NCI-H2171 treated with DMSO at 0.1 percent for 48 hours (cell line): Measurements from ENCODE around the gene HIF1A.
"Not testable (repeated sequence)": the region's sequence is repeated elsewhere in the genome, so short reads cannot be mapped to it uniquely, and the experiment has no call there.

Experiments used
- DNase-seq: peaks from one replicate; lab custom pipeline; 2025; lab: John Stamatoyannopoulos, UW

HIF1A gene

DNA sequence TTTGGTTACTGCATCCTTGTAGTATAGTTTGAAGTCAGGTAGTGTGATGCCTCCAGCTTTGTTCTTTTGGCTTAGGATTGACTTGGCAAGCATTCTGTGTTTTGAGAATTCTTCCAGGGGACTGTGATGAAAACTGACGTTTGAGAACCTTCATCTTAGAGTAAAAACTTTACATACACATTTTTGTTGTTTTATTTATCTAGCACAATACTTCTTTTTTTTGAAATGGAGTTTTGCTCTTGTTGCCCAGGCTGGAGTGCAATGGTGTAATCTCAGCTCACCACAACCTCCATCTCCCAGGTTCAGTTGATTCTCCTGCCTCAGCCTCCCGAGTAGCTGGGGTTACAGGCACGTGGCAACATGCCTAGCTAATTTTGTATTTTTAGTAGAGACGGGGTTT, 13.4 kb downstream of the HIF1A start:
- not testable (repeated sequence) for DNase-seq

DNA sequence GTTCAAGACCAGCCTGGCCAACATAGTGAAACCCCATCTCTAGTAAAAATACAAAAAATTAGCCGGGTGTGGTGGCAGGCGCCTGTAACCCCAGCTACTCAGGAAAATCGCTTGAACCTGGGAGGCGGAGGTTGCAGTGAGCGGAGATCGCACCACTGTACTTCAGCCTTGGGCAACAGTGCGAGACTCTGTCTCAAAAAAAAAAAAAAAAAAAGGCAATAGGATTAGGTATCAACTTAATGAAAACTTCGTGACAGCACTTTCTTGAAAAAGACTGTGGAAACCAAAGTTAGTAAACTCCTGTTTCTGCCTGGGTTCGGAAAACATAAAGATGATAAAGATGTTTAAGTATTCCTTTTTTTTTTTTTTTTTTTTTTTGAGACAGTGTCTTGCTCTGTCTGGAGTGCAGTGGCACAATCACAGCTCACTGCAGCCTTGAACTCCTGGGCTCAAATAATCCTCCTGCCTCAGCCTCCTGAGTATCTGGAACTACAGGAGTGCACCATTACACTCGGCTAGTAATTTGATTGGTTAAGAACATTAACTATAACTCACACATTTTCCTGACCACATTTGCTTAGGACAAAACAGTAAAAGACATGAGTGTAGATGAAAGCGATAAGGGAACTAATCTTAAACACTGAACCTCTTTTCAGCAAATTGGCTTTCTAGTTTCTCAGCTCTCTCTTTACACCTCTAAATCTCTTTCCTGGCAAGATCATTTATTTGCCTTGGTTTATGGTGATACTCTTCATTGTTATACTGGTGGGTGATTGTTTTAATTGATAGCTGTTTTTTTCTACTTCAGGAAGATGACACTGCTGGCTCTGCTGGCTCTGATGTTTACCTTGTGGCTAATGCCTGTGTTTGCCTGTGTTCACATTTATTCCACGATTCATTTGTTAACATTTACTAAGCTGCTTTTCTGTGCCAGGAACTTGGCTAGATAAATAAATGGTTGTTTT, 15.8 kb downstream of the HIF1A start:
- peak; percentile 19 for DNase-seq

DNA sequence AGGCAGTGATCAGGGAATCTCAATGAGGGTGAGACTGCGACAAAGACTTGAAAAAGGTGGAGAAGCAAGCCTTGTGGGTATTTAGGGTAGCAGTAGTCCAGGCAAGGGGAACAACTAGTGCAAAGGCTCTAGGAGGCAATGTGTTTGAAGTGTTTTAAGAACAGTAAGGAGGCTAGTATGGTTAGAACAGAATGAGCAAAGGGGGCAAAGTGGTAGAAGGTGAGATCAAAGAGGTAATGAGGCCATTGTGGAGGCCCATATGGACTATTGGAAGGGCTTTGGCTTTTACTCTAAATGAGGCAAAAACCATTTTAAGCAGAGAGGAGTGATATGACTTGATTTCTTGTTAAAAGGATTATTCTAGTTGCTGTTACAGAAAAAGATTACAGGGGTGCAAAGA, 16.8 kb downstream of the HIF1A start:
- DNase-seq: no peak

GRCh38 chr14:61713724-61714437, 18.6 kb downstream of the HIF1A start:
- no peak for DNase-seq

- no peak for DNase-seq
Observed at GRCh38 chr14:61716956-61717355, 21.6 kb downstream of the HIF1A start.

GRCh38 chr14:61718039-61718438, 22.7 kb downstream of the HIF1A start:
- DNase-seq: no peak

DNA sequence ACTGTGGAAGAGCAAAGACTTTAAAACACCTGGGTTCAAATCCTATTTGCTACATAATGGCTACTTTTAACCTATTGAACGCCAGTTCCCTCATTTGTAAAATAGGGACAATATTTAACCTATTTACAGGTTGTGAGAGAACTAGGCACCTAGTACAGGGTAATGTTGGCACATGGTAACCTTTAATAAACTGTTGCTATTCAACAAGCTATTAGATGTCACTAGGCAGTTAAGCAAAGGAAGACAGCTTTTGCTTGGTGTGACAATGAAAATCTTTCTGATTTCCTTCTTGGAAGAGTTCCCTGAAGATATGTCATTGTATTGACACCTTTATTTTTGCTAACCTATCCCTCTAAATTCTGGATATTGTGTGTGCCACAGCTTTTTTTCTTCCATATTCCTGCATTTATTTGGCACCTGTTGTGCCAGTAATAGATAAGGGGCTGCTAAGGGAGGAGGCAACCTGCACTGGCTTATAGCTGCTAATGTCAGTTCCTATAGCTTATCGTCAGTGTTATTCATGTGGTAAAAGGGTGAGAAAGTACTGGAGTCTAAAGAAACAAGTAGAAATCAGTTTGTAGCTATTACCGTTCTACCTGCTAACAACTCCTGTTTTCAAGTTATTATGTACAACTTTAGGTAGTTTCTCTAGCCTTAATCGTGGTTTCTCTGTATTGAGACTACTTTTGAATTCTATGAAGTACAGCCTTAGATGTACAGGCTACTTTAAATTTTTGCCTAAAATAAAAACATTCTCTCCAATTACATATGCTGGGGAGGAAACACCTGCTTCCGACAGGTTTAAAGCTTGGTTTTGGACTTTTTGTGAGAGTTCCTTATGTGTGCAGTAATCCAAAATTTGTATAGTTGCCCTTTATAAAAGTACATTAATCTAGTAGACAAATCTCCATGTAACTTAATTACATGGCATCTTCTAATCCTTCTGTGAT, 24.3 kb downstream of the HIF1A start:
- DNase-seq: no peak

DNA sequence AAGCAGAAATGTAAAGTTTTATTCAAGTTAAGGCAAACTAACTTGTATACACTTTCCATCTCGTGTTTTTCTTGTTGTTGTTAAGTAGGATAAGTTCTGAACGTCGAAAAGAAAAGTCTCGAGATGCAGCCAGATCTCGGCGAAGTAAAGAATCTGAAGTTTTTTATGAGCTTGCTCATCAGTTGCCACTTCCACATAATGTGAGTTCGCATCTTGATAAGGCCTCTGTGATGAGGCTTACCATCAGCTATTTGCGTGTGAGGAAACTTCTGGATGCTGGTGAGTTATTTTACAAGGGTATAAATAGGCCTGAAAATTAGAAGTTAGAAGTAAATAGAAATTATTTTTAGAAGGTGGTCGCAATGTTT, 25.0 kb downstream of the HIF1A start:
- DNase-seq: no peak

- DNase-seq: no peak
Observed at GRCh38 chr14:61720741-61721140, 25.4 kb downstream of the HIF1A start.

- no peak for DNase-seq
Observed at GRCh38 chr14:61724133-61724532, 28.8 kb downstream of the HIF1A start.

DNA sequence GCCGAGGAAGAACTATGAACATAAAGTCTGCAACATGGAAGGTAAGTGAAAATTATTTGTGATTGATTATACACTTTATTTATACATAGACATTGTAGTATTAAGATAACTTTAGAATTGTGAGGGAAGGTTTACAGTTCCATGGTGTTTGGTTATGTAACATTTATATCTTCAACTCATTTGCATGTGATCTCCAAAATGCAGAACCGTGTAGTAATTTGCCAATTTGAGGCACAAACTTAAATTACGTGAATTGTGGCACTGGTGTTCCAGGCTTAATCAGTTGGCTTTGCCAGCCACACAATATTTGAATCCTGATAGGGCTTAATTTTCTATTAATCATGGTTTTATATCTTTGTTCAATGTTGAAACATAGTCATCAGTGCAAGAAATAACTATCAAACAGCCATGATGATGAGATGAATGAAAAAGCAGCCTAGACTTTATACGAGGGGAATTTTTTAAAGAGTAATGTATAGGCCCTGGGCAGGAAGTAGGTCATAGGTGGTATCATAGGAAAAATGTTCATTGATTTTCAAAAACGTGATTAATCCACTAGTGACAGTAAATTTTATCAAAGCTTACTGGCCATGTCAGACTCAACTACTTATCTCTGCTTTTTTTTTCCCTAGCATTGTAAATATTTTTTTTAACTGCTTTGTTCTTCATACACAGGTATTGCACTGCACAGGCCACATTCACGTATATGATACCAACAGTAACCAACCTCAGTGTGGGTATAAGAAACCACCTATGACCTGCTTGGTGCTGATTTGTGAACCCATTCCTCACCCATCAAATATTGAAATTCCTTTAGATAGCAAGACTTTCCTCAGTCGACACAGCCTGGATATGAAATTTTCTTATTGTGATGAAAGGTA, 31.7 kb downstream of the HIF1A start:
- no peak for DNase-seq

DNA sequence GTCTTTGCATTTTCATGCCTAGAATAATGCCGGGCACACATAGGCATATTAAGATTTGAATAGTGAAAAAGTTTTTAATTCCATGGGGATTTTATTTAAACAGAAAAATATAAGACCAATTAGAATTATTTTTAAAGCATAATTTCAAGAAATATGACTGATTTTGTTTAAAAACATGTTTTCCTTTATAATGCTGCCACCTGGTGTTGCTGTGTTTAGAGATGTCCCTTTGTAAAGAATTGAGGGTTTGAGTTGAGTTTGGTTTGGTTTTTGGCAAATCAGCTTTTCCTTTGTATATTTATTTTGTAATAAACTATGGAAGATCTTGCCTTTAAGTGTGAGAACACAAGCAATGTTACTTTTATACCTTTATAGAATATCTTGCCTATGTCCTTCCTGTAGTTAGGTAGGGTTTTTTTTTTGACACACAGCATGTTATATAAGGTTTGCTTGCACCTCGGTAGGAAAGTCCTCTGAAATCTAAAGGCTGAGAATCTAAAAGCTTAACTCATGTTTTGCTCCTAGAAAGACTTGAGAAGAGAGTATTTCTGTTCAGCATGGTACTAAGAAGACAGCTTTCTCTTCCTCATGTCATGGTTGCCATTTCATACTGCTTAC, 35.6 kb downstream of the HIF1A start:
- peak; percentile 24 for DNase-seq

GRCh38 chr14:61733972-61734371, 38.7 kb downstream of the HIF1A start:
- DNase-seq: no peak

- no peak for DNase-seq
Observed at GRCh38 chr14:61736751-61737150, 41.4 kb downstream of the HIF1A start.

- DNase-seq: no peak
Observed at GRCh38 chr14:61737915-61738314, 42.6 kb downstream of the HIF1A start.

DNA sequence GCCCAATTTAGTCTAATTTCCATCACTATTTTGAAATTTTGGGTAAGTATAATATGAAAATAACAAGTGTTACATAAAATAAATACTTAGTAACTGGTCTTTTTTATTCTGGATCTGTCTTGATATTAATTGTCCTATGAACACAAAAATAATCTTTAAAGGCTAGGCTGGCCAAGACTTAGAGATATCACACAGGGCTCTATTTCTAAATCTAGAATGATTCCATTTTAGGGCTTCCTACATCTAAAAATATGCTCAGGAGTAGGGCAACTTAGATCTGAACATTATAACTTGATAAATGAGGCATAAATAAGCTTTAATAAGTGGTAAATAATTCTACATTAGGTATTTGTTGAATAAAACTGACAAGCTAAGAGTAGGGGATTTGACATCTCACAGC, 43.8 kb downstream of the HIF1A start:
- DNase-seq: no peak

GRCh38 chr14:61742371-61742770, 47.1 kb downstream of the HIF1A start:
- DNase-seq: no peak

DNA sequence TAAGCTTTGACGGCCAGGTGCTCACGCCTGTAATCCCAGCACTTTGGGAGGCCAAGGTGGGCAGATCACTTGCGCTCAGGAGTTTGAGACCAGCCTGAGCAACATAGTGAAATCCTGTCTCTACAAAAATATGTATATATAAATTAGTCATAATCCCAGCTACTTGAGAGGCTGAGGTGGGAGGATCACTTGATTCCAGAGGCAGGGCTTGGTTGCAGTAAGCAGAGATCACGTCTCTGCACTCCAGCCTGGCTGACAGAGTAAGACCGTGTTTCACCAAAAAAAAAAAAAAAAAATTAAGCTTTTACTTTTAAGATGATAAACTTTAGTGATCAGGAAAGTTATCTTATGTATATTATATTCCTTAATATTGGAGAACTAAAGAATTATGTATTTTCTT, 48.9 kb downstream of the HIF1A start:
- no peak for DNase-seq

DNA sequence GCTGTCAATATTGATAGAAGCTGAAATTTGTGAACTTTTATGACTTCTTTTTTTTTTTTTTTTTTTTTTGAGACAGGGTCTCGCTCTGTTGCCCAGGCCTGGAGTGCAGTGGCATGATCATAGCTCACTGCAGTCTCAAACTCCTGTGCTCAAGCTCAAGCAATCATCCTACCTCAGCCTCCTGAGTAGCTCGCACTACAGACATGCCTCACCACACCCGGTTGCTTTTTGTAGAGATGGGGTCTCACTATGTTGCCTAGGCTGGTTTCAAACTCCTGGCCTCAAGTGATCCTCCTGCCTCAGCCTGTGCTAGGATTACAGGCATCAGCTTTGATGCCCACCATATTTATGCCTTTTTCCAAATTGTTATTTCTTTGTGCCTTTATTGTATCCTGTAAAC, 51.0 kb downstream of the HIF1A start:
- DNase-seq: not testable (repeated sequence)

GRCh38 chr14:61746881-61747280, 51.6 kb downstream of the HIF1A start:
- no peak for DNase-seq

DNA sequence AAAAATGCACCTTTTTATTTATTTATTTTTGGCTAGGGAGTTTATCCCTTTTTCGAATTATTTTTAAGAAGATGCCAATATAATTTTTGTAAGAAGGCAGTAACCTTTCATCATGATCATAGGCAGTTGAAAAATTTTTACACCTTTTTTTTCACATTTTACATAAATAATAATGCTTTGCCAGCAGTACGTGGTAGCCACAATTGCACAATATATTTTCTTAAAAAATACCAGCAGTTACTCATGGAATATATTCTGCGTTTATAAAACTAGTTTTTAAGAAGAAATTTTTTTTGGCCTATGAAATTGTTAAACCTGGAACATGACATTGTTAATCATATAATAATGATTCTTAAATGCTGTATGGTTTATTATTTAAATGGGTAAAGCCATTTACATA, 52.0 kb downstream of the HIF1A start:
- DNase-seq: no peak
